Measurements from ENCODE around the gene F8A2. TPM values are rescaled to one million over a fixed set of nuclear protein-coding genes. Genes with fewer than 3 reads are reported as not detected.

Gene F8A2
- total RNA-seq, 2 experiments from 2014 or later: not detected

DNA sequence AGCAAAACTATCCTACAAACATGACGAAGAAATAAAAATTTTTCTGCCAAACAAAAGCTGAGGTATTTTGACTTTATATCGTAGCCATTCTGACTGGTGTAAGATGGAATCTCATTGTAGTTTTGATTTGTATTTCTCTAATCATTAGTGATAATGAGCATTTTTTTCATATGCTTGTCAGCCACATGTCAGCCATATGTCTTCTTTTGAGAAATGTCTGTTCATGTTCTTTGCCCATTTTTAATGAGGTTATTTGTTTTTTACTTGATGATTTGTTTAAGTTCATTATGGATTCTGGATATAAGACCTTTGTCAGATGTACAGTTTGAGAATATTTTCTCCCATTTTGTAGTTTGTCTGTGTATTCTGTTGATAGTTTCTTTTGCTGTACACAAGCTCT, 24.5 kb downstream of the F8A2 start:
- ChIA-PET CTCF (no interaction called here), POLR2A (no interaction called here)
- intact Hi-C loops (cut with micrococcal nuclease): no loop called here
- H3K9me3 Mint-ChIP-seq: peaks cover 25% of the 10 kb centered on the region
- no peak overlapping the region for H3K27ac Mint-ChIP-seq
- DNase-seq: no peak
- H3K27me3 Mint-ChIP-seq: no peaks in the 10 kb centered on the region
- H3K4me3 Mint-ChIP-seq: no peak overlapping the region
- H3K4me1 Mint-ChIP-seq (ENCODE audit: low read depth): no peaks in the 10 kb centered on the region
- H3K36me3 Mint-ChIP-seq: peaks cover 6% of the 10 kb centered on the region

- no peak for DNase-seq
- Mint-ChIP-seq H3K27ac (no peak overlapping the region), H3K4me1 (ENCODE audit: low read depth) (peaks cover 2% of the 10 kb centered on the region), H3K27me3 (no peaks in the 10 kb centered on the region), H3K4me3 (no peak overlapping the region), H3K36me3 (no peaks in the 10 kb centered on the region), H3K9me3 (no peaks in the 10 kb centered on the region)
- ChIA-PET POLR2A (no interaction called here), CTCF (no interaction called here)
- intact Hi-C loops (cut with micrococcal nuclease): no loop called here
These were observed 35.9 kb downstream of the F8A2 start for GRCh38 chrX:155417769-155418168.

Small RNA genes lying within 50 kb of the gene (microRNA-seq; reads per million reads assigned to microRNA genes)
- not detected for gene MIR1184-2 (ENCODE audit: borderline microRNAs expressed, borderline number of aligned reads, borderline replicate concordance)

Other genes starting within 250 kb of the F8A2 start
- gene VBP1, start 165.6 kb upstream of the F8A2 start, total RNA-seq: 100 to 1,000 TPM in 1 of 2 experiments, 10 to 100 TPM in 1; 89.7 to 100 TPM
- 10 to 100 TPM; 13.6 to 15.3 TPM for gene RAB39B, start 117.6 kb upstream of the F8A2 start, total RNA-seq
- 1 to 10 TPM in 1 of 2 experiments, under 1 TPM in 1; 0.40 to 1.1 TPM for gene CLIC2, start 47.5 kb upstream of the F8A2 start, total RNA-seq
- under 1 TPM; 0.24 to 0.27 TPM for gene F8A3, start 76.5 kb downstream of the F8A2 start, total RNA-seq
- under 1 TPM; 0.15 to 0.17 TPM for gene SPRY3, start 230.5 kb downstream of the F8A2 start, total RNA-seq
- gene TMLHE, start 230.9 kb downstream of the F8A2 start, total RNA-seq: 10 to 100 TPM; 13.3 to 13.9 TPM